Ureter (tissue), 1 donor: ENCODE results near the gene FBLN2. TPM values are rescaled to one million over a fixed set of nuclear protein-coding genes. Genes with fewer than 3 reads are reported as not detected.

Experiments used
- DNase-seq: peaks from one replicate; pipeline ENCODE4 v3.0.0-alpha.2; 2020; ENCODE audit warnings: low spot score
- total RNA-seq: library from RNA; stranded (reverse); gene quantifications from one replicate; pipeline ENCODE4 v1.2.4, GENCODE V29; 2023
- donor health status: DM: yes; HTN: yes; CAD: no.

The FBLN2 gene
- total RNA-seq, 1 donor from 2014 or later = 42.7 TPM

GRCh38 chr3:13645801-13646637 lies 97.1 kb downstream of the FBLN2 start:
- DNase-seq = no peak

- DNase-seq = no peak
Measured at GRCh38 chr3:13647298-13648059, 98.6 kb downstream of the FBLN2 start.

- peak; percentile 87 for DNase-seq
Measured at GRCh38 chr3:13648060-13649001, 99.4 kb downstream of the FBLN2 start.

- peak; percentile 79 for DNase-seq
Measured at GRCh38 chr3:13650210-13651056, 101.5 kb downstream of the FBLN2 start.

- DNase-seq = no peak
Measured at GRCh38 chr3:13651057-13651400, 102.1 kb downstream of the FBLN2 start.

GRCh38 chr3:13651775-13652428 lies 103.0 kb downstream of the FBLN2 start:
- no peak for DNase-seq

DNA sequence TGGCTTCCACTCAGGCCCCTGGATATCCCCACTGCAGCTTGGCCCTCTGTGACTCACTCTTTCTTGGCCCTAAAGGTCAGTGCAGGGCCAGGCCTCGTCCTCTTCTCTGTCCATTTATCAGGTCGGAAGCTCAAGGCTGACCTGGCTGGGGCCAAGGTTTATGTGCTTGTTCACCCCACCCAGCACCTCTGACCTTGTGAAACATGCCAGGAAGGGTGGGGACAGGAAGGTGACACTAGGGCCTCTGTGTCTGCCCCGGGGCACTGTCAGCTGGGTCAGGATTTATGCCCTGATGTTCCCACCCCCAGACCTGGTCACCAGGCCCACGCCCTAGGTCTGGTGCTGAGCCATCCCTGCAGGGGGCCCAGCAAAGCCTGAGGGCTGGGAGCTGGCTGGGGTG lies 103.8 kb downstream of the FBLN2 start:
- DNase-seq = no peak

DNA sequence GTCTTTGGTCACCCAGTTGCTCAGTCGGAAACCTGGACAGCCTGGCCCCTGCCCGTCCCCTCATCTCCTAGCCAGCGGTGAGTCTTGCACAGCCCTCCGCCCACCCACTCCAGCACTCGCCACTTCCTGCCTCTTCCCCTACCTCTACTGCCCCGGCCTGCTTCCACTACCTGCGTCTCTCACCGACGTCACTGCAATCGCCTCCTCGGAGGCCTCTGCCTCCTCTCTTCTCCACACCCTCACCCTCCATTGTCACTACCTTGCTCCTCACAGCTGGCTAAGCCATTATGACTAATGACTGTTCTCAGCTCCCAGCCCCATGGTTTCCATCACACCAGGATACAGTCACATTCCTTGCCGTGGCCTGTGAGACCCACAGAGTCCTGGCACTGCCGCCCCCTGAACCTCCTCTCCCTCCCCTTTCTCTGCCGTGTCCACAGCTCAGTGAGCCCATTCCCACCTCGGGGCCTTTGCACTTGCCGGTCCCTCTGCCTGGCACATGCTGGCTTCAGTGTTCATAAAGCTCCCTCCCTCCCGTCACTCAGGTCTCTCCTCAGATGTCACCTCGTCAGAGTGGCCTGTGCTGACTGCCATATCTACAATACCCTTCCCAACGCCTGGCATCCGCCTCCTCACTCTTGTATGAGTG lies 104.8 kb downstream of the FBLN2 start:
- DNase-seq = no peak

- DNase-seq = no peak
Measured at GRCh38 chr3:13654330-13655060, 105.6 kb downstream of the FBLN2 start.

- DNase-seq = no peak
Measured at GRCh38 chr3:13655061-13655913, 106.4 kb downstream of the FBLN2 start.

GRCh38 chr3:13656584-13657301 lies 107.8 kb downstream of the FBLN2 start:
- DNase-seq = no peak

DNA sequence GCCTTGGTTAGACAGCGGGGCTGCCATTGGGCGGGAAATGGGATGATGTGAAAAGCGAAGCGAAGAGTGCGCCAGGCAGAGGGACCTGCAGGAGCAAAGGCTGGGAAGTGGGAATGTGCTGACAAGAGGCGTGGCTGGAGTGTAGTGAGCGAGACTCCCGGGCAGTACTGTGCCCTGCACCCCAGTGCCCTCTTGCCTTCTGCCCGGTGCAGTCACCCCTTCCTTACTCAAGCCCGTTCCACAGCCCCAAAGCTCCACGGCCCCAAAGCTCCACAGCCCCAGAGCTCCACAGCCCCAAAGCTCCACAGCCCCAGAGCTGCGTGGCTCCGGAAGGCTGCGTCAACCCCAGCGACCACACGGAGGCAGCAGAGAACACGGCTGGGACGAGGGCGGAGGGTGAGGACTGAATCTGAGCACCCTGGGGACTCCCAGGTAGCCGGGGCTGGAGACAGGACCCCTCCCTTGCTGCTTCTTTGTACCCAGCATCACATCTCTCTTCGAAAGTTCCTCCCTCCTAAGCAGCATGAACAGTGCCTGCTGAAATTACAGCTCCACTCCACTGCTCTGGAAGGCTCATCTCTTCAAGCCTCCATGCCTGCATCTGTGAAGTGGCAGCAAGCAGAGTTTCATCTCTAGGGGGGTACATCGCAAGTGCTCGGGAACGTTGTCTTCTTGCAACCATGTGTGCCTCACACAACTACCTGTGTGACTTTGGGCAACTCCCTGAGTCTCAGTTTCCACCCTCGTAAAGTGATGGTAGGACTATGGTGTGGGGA lies 108.9 kb downstream of the FBLN2 start:
- peak; percentile 62 for DNase-seq

- DNase-seq = no peak
Measured at GRCh38 chr3:13658681-13659080, 109.8 kb downstream of the FBLN2 start.

DNA sequence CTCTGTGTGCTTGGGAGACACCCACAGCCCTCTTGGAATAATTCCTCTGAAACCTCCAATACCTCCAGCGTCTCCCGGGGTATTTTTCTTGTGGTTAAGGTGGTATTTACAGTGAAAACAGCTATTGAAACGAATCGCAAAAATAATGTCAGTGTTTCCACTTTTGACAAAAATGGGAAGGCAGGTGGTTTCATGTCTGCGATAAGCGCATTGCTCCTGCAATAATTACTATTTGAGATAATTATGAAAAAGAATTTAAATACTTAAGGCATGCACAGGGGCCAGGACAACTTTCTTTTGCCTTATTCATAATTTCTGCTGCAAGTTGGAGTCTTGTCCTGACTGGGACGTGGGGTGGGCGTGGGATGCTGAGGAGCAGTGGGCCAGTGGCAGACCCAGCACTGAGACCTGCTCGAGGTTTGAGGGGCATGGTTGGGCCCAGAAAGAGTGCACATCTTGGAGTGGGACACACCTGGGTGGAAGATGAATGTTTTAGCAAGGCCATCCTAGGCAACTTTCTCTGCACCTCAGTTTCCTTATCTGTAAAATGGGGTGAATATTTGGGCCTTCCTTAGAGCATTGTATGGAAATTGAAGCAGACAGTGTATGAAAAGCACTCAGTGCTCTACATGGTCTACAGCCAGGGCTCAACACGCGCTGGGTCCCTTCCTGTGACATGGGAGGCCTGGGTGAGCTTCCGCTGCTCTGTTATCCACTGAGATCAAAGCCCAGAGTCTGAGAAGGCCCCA lies 110.5 kb downstream of the FBLN2 start:
- DNase-seq = no peak

- no peak for DNase-seq
Measured at GRCh38 chr3:13660042-13660874, 111.3 kb downstream of the FBLN2 start.
